ENCODE measurements around the gene FUT6.

Gene FUT6

GRCh38 chr19:5828661-5829566, 10.6 kb downstream of the FUT6 start:
- TF ChIP-seq CTCF (IDR thresholded peaks at IDR 0.05; ENCODE audit: poor library complexity, severe bottlenecking), result no peak
- Histone ChIP-seq H3K4me3 (ENCODE audit: severe bottlenecking) (peak overlapping the region; percentile 46), H3K9me3 (ENCODE audit: severe bottlenecking) (no peaks in the 10 kb centered on the region), H3K27me3 (ENCODE audit: insufficient read depth, poor library complexity, severe bottlenecking) (no peaks in the 10 kb centered on the region), H3K36me3 (ENCODE audit: low read depth) (no peaks in the 10 kb centered on the region), H3K4me1 (ENCODE audit: insufficient read depth, poor library complexity, severe bottlenecking) (no peaks in the 10 kb centered on the region), H3K27ac (ENCODE audit: poor library complexity, severe bottlenecking) (peak overlapping the region; percentile 37)
- ATAC-seq (ENCODE audit: low read depth), result no peak
- no peak for DNase-seq (ENCODE audit: low spot score)

- Histone ChIP-seq H3K27ac (ENCODE audit: poor library complexity, severe bottlenecking) (peak overlapping the region; percentile 37), H3K9me3 (ENCODE audit: severe bottlenecking) (no peaks in the 10 kb centered on the region), H3K4me3 (ENCODE audit: severe bottlenecking) (peak overlapping the region; percentile 46), H3K36me3 (ENCODE audit: low read depth) (no peaks in the 10 kb centered on the region), H3K4me1 (ENCODE audit: insufficient read depth, poor library complexity, severe bottlenecking) (no peaks in the 10 kb centered on the region), H3K27me3 (ENCODE audit: insufficient read depth, poor library complexity, severe bottlenecking) (no peaks in the 10 kb centered on the region)
- ATAC-seq (ENCODE audit: low read depth) (peak; percentile 71), DNase-seq (ENCODE audit: low spot score) (peak; percentile 82)
- no peak for TF ChIP-seq CTCF (IDR thresholded peaks at IDR 0.05; ENCODE audit: poor library complexity, severe bottlenecking)
Observed at GRCh38 chr19:5827891-5828660, 11.4 kb downstream of the FUT6 start.

GRCh38 chr19:5827342-5827890, 12.1 kb downstream of the FUT6 start:
- H3K9me3 ChIP-seq (ENCODE audit: severe bottlenecking), result no peaks in the 10 kb centered on the region
- DNase-seq (ENCODE audit: low spot score), result no peak
- no peaks in the 10 kb centered on the region for H3K27me3 ChIP-seq (ENCODE audit: insufficient read depth, poor library complexity, severe bottlenecking)
- peak overlapping the region; percentile 46 for H3K4me3 ChIP-seq (ENCODE audit: severe bottlenecking)
- H3K4me1 ChIP-seq (ENCODE audit: insufficient read depth, poor library complexity, severe bottlenecking), result no peaks in the 10 kb centered on the region
- no peak for ATAC-seq (ENCODE audit: low read depth)
- TF ChIP-seq CTCF (IDR thresholded peaks at IDR 0.05; ENCODE audit: poor library complexity, severe bottlenecking), result no peak
- H3K27ac ChIP-seq (ENCODE audit: poor library complexity, severe bottlenecking), result peak overlapping the region; percentile 37
- no peaks in the 10 kb centered on the region for H3K36me3 ChIP-seq (ENCODE audit: low read depth)

GRCh38 chr19:5826531-5827341, 12.8 kb downstream of the FUT6 start:
- H3K27ac ChIP-seq (ENCODE audit: poor library complexity, severe bottlenecking), result no peak overlapping the region
- DNase-seq (ENCODE audit: low spot score), result no peak

More at GRCh38 chr19:5826531-5827341, 12.8 kb downstream of the FUT6 start:
- Histone ChIP-seq H3K9me3 (ENCODE audit: severe bottlenecking) (no peaks in the 10 kb centered on the region), H3K36me3 (ENCODE audit: low read depth) (no peaks in the 10 kb centered on the region), H3K4me3 (ENCODE audit: severe bottlenecking) (no peak overlapping the region), H3K4me1 (ENCODE audit: insufficient read depth, poor library complexity, severe bottlenecking) (no peaks in the 10 kb centered on the region), H3K27me3 (ENCODE audit: insufficient read depth, poor library complexity, severe bottlenecking) (no peaks in the 10 kb centered on the region)
- 0 out of 3 replicates have a peak, but pooled peaks have one; percentile 15 for ATAC-seq (ENCODE audit: low read depth)
- TF ChIP-seq CTCF (IDR thresholded peaks at IDR 0.05; ENCODE audit: poor library complexity, severe bottlenecking), result peak; percentile 26

Measured in RWPE2 (cell line).